ENCODE data around the gene TMEM72. TPM values are rescaled to one million over a fixed set of nuclear protein-coding genes. Genes with fewer than 3 reads are reported as not detected.
A peak's percentile ranks its signal among the peaks of the same experiment; 100 is the strongest.

Gene TMEM72
- total RNA-seq, 1 experiment from 2014 or later: not detected

GRCh38 chr10:44959247-44960087, 48.3 kb downstream of the TMEM72 start, which contains the start of gene RASSF4:
RASSF4 (plus strand) TSS chr10:44959802; CDS start chr10:44970203, 10,401 bp downstream.
- intact Hi-C loops (cut with micrococcal nuclease): loop anchor here (1.0 kb wide), 1 partner anchor 19 kb away; the partner anchor contains the start of gene DEPP1
- Histone ChIP-seq H2AFZ (ENCODE audit: low read depth, low read length, poor library complexity, severe bottlenecking) (peak within 1 kb of the TSS; percentile 35), H4K20me1 (ENCODE audit: insufficient read depth) (no peaks in the 10 kb centered on the region), H3K9me2 (ENCODE audit: insufficient read depth) (no peaks in the 10 kb centered on the region), H3K9ac (ENCODE audit: low read length) (peak within 1 kb of the TSS; percentile 79), H3K4me1 (ENCODE audit: control insufficient read depth in 1 of 2, insufficient read depth in 2 of 2, low read length in 2 of 2) (peaks cover 3 to 17% of the 10 kb centered on the region in 2 experiments; a peak in 3 of 4 replicates), H3K79me2 (ENCODE audit: insufficient read depth, low read length) (no peaks in the 10 kb centered on the region), H3K9me3 (ENCODE audit: control insufficient read depth in 1 of 2, insufficient read depth in 1 of 2, low read depth in 1 of 2, low read length in 2 of 2) (no peaks in the 10 kb centered on the region), H3K4me3 (replicated peaks in 1 of 2; ENCODE audit: low read depth in 1 of 2, low read length in 2 of 2) (peak within 1 kb of the TSS; percentile 75 to 92), H3K27ac (ENCODE audit: low read depth, low read length) (peak within 1 kb of the TSS; percentile 50), H3K36me3 (ENCODE audit: control insufficient read depth in 1 of 2, insufficient read depth in 2 of 2, low read length in 2 of 2) (no peaks in the 10 kb centered on the region), H3K4me2 (ENCODE audit: low read length) (peak within 1 kb of the TSS; percentile 98), H3K27me3 (ENCODE audit: insufficient read depth, low read length) (no peaks in the 10 kb centered on the region)
- TF ChIP-seq EZH2 (IDR thresholded peaks at IDR 0.05) (no peak), ZFX (IDR thresholded peaks at IDR 0.05) (peak; percentile 85), POLR2AphosphoS5 (IDR thresholded peaks at IDR 0.05; ENCODE audit: low read depth, low read length) (peak; percentile 90), POLR2A (IDR thresholded peaks at IDR 0.05; ENCODE audit: borderline replicate concordance, extremely low read depth, insufficient read depth, insufficient read length) (peak; percentile 44), TCF7L2 (IDR thresholded peaks at IDR 0.05; ENCODE audit: borderline replicate concordance, extremely low read depth, insufficient read depth, insufficient read length) (peak; percentile 32), YY1 (IDR thresholded peaks at IDR 0.05; ENCODE audit: extremely low read depth, insufficient replicate concordance, low read depth, low read length) (peak; percentile 37)
- ChIA-PET RAD21 (ENCODE audit: low non-redundant PET in 1 of 2, low total read pairs in 2 of 2, uncharacterized antibody in 2 of 2, unreplicated experiment in 2 of 2) (interaction anchor here in 1 of 2 experiments (1.0 kb wide), 1 partner anchor 26 kb away, joined by 3 read pairs; no protein-coding TSS in a partner anchor), POLR2A (no interaction called here), CTCF (interaction anchor here (1.7 kb wide), 1 partner anchor 27 kb away, joined by 4 read pairs; no protein-coding TSS in a partner anchor)
- TSS peak; percentile 81 for BruUV-seq (replicated peaks)
- ATAC-seq (peak; percentile 100), DNase-seq (ENCODE audit: low read depth, low spot score) (peak; percentile 52)

DNA sequence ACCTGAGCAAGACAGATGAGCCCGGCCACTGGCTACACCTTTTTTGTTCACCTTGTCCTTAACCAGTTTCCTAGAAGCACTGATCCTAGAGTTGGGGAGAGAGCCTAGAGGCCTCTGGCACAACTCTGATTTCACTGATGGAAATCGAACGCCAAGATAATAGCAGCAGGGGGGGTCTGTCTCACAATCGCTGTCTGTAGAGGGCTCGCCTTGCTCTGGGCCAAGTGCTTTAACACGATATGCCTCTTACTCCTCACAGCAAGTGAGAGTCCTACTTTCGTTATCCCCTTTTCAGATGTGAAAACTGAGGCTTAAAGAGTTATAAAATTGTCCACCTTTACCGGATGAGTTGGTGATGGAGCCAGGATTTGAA, 48.9 kb downstream of the TMEM72 start:
- H3K9me2 ChIP-seq (ENCODE audit: insufficient read depth): no peaks in the 10 kb centered on the region
- H3K4me2 ChIP-seq (ENCODE audit: low read length): peak overlapping the region; percentile 98
- intact Hi-C loops (cut with micrococcal nuclease): no loop called here
- H3K9ac ChIP-seq (ENCODE audit: low read length): 0 out of 2 replicates have a peak overlapping the region, but pooled peaks have one; percentile 23
- DNase-seq (ENCODE audit: low read depth, low spot score): no peak
- H3K27ac ChIP-seq (ENCODE audit: low read depth, low read length): no peak overlapping the region; the same call in 1 of the 2 replicates
- H3K9me3 ChIP-seq (ENCODE audit: control insufficient read depth in 1 of 2, insufficient read depth in 1 of 2, low read depth in 1 of 2, low read length in 2 of 2): no peaks in the 10 kb centered on the region
- no peak for TF ChIP-seq FOSL1 (IDR thresholded peaks at IDR 0.05; ENCODE audit: low read depth)
- TF ChIP-seq JUND (IDR thresholded peaks at IDR 0.05): no peak
- no peak for TF ChIP-seq ELF1 (IDR thresholded peaks at IDR 0.05; ENCODE audit: borderline replicate concordance, low read depth)
- no peaks in the 10 kb centered on the region for H3K27me3 ChIP-seq (ENCODE audit: insufficient read depth, low read length)
- RAD21 ChIA-PET (ENCODE audit: low non-redundant PET in 1 of 2, low total read pairs in 2 of 2, uncharacterized antibody in 2 of 2, unreplicated experiment in 2 of 2): no interaction called here
- no peaks in the 10 kb centered on the region for H3K79me2 ChIP-seq (ENCODE audit: insufficient read depth, low read length)
- H3K36me3 ChIP-seq (ENCODE audit: control insufficient read depth in 1 of 2, insufficient read depth in 2 of 2, low read length in 2 of 2): no peaks in the 10 kb centered on the region
- H3K4me3 ChIP-seq (replicated peaks in 1 of 2; ENCODE audit: low read depth in 1 of 2, low read length in 2 of 2): peak overlapping the region in 1 of 2 experiments; percentile 92; a peak in 3 of 4 replicates
- POLR2A ChIA-PET: no interaction called here
- no peaks in the 10 kb centered on the region for H4K20me1 ChIP-seq (ENCODE audit: insufficient read depth)
- H2AFZ ChIP-seq (ENCODE audit: low read depth, low read length, poor library complexity, severe bottlenecking): peak overlapping the region; percentile 35
- no peak for ATAC-seq
- no TSS peak for BruUV-seq (replicated peaks)
- H3K4me1 ChIP-seq (ENCODE audit: control insufficient read depth in 1 of 2, insufficient read depth in 2 of 2, low read length in 2 of 2): peaks cover 3 to 17% of the 10 kb centered on the region in 2 experiments; a peak in 3 of 4 replicates
- CTCF ChIA-PET: interaction anchor here (1.7 kb wide), 1 partner anchor 27 kb away, joined by 4 read pairs; no protein-coding TSS in a partner anchor

All from HCT116 (cell line).